Measurements from ENCODE around the gene CHIA. TPM values are rescaled to one million over a fixed set of nuclear protein-coding genes. Genes with fewer than 3 reads are reported as not detected.

The CHIA gene
- total RNA-seq, 1 experiment from 2014 or later = not detected

DNA sequence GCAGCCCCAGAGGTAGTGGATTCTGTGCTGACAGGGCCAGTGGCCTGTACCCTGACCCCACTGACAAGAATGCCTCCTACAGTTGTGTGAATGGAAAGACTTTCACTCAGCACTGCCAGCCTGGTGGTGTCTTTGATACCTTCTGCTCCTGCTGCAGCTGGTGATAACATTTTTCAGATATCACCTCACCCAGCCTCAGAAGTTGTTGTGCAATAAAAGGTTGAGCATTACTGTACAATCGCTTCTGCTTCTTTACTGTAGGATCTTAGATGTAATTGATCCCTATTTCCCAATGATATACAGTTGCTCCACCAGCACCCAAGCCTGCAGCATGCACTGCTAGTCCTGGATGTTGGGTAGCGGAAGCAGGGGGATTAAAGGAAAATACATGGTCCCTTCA, 4.8 kb upstream of the CHIA start:
- TF ChIP-seq, protein P1, sequence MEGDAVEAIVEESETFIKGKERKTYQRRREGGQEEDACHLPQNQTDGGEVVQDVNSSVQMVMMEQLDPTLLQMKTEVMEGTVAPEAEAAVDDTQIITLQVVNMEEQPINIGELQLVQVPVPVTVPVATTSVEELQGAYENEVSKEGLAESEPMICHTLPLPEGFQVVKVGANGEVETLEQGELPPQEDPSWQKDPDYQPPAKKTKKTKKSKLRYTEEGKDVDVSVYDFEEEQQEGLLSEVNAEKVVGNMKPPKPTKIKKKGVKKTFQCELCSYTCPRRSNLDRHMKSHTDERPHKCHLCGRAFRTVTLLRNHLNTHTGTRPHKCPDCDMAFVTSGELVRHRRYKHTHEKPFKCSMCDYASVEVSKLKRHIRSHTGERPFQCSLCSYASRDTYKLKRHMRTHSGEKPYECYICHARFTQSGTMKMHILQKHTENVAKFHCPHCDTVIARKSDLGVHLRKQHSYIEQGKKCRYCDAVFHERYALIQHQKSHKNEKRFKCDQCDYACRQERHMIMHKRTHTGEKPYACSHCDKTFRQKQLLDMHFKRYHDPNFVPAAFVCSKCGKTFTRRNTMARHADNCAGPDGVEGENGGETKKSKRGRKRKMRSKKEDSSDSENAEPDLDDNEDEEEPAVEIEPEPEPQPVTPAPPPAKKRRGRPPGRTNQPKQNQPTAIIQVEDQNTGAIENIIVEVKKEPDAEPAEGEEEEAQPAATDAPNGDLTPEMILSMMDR (IDR thresholded peaks at IDR 0.05; ENCODE audit: insufficient read depth in 1 of 2, low read depth in 1 of 2, low read length in 1 of 2, severe bottlenecking in 1 of 2, unreplicated experiment in 1 of 2) = no peak
- Mint-ChIP-seq H3K4me1 (ENCODE audit: low read depth, unreplicated experiment) (no peaks in the 10 kb centered on the region), H3K36me3 (ENCODE audit: insufficient read depth, unreplicated experiment) (no peaks in the 10 kb centered on the region), H3K27ac (ENCODE audit: unreplicated experiment) (no peak overlapping the region), H3K4me3 (ENCODE audit: unreplicated experiment) (no peak overlapping the region), H3K9me3 (ENCODE audit: unreplicated experiment) (no peaks in the 10 kb centered on the region), H3K27me3 (ENCODE audit: insufficient read depth, unreplicated experiment) (no peaks in the 10 kb centered on the region)
- H3K27me3 ChIP-seq (replicated peaks; ENCODE audit: control insufficient read depth, insufficient read depth, low read length) = no peaks in the 10 kb centered on the region
- H3K9me3 ChIP-seq = no peaks in the 10 kb centered on the region
- no TSS peak for BruUV-seq (replicated peaks)
- peak in 1 of 2 experiments; percentile 13 for DNase-seq
- peaks cover 21% of the 10 kb centered on the region for H3K4me1 ChIP-seq
- CTCF ChIA-PET = no interaction called here
- no peaks in the 10 kb centered on the region for H3K36me3 ChIP-seq (ENCODE audit: control insufficient read depth, insufficient read depth, low read length)
- POLR2A ChIA-PET = no interaction called here
- intact Hi-C loops (cut with micrococcal nuclease; ENCODE audit: unreplicated experiment) = no loop called here
- H3K4me3 ChIP-seq (ENCODE audit: low read depth, low read length) = no peak overlapping the region

DNA sequence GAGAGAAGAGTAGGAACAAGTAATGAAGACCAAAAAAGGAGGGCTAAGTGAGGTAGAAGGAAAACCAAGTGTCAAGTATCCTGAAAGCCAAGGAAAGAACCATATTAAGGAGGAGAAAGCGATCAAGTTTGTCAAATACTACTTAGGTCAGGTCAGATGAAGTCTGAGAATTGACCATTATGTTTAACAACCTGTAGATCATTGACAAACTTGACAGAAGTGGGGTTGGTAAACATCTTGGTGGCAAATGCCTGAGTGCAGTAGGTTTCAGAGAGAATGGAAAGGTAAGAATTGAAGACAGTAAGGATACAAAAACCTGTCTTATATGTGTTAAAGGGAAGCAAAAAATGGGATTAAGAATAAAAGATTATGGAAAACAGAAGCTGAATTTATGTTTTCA, 3.7 kb upstream of the CHIA start:
- DNase-seq = peak in 1 of 2 experiments; percentile 5
- Histone ChIP-seq H3K27me3 (replicated peaks; ENCODE audit: control insufficient read depth, insufficient read depth, low read length) (no peaks in the 10 kb centered on the region), H3K9me3 (no peaks in the 10 kb centered on the region), H3K4me3 (ENCODE audit: low read depth, low read length) (no peak overlapping the region), H3K36me3 (ENCODE audit: control insufficient read depth, insufficient read depth, low read length) (no peaks in the 10 kb centered on the region), H3K4me1 (peaks cover 21% of the 10 kb centered on the region)
- ChIA-PET CTCF (no interaction called here), POLR2A (no interaction called here)
- Mint-ChIP-seq H3K9me3 (ENCODE audit: unreplicated experiment) (no peaks in the 10 kb centered on the region), H3K27me3 (ENCODE audit: insufficient read depth, unreplicated experiment) (no peaks in the 10 kb centered on the region), H3K27ac (ENCODE audit: unreplicated experiment) (no peak overlapping the region), H3K36me3 (ENCODE audit: insufficient read depth, unreplicated experiment) (no peaks in the 10 kb centered on the region), H3K4me3 (ENCODE audit: unreplicated experiment) (no peak overlapping the region), H3K4me1 (ENCODE audit: low read depth, unreplicated experiment) (no peaks in the 10 kb centered on the region)
- intact Hi-C loops (cut with micrococcal nuclease; ENCODE audit: unreplicated experiment) = no loop called here
- no TSS peak for BruUV-seq (replicated peaks)
- TF ChIP-seq, protein P1 (IDR thresholded peaks at IDR 0.05; ENCODE audit: insufficient read depth in 1 of 2, low read depth in 1 of 2, low read length in 1 of 2, severe bottlenecking in 1 of 2, unreplicated experiment in 1 of 2) = no peak

DNA sequence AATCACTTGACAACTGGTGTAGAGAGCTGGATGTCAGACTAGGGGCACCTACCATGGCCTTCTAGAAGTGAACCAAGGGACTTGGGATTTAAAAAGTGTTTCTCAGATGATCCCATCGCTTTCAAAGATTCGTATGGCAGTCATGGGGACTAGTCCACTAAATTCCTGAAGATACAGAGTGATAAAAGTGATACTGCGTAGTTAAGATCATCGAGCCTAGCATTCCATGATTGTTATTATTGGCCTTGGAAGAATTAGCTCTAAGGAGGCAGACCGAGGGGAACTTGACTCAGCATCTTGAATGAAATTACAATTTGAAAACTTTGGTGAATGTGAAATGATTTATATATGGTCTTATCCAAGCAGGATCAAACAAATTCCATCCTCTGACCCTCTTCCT, 1.3 kb upstream of the CHIA start:
- DNase-seq = no peak
- ChIA-PET CTCF (no interaction called here), POLR2A (no interaction called here)
- H3K9me3 ChIP-seq = no peaks in the 10 kb centered on the region
- H3K4me1 ChIP-seq = peaks cover 21% of the 10 kb centered on the region
- H3K4me3 Mint-ChIP-seq (ENCODE audit: unreplicated experiment) = no peak overlapping the region
- H3K36me3 ChIP-seq (ENCODE audit: control insufficient read depth, insufficient read depth, low read length) = no peaks in the 10 kb centered on the region
- H3K27ac Mint-ChIP-seq (ENCODE audit: unreplicated experiment) = no peak overlapping the region
- no TSS peak for BruUV-seq (replicated peaks)
- no peaks in the 10 kb centered on the region for H3K36me3 Mint-ChIP-seq (ENCODE audit: insufficient read depth, unreplicated experiment)
- H3K27me3 Mint-ChIP-seq (ENCODE audit: insufficient read depth, unreplicated experiment) = no peaks in the 10 kb centered on the region
- intact Hi-C loops (cut with micrococcal nuclease; ENCODE audit: unreplicated experiment) = no loop called here
- H3K27me3 ChIP-seq (replicated peaks; ENCODE audit: control insufficient read depth, insufficient read depth, low read length) = no peaks in the 10 kb centered on the region
- TF ChIP-seq, protein P1 (IDR thresholded peaks at IDR 0.05; ENCODE audit: insufficient read depth in 1 of 2, low read depth in 1 of 2, low read length in 1 of 2, severe bottlenecking in 1 of 2, unreplicated experiment in 1 of 2) = no peak
- no peak overlapping the region for H3K4me3 ChIP-seq (ENCODE audit: low read depth, low read length)
- H3K4me1 Mint-ChIP-seq (ENCODE audit: low read depth, unreplicated experiment) = no peaks in the 10 kb centered on the region
- H3K9me3 Mint-ChIP-seq (ENCODE audit: unreplicated experiment) = no peaks in the 10 kb centered on the region
